Measurements from ENCODE around the gene PRLR.

DNA sequence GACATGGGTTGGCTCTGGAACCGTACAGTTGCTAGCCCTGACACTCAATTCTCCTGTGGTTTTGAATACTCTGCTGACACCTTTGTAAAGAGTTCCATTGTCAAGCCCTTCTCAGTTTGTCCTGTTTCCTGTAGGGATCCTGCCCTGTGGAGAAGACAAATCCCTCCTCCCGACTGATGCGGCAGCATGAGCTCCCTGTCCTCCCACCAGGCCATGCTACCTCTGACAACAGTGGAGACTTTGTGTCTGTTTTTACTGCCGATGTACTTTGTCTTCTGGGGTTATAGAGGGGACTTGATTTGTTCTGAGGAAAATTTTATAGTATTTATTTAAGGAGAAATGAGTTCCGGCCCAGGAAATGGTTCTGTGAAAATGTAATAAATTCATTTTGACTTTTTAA lies 57.8 kb downstream of the PRLR start:
- no peak for TF ChIP-seq GATA3 (IDR thresholded peaks at IDR 0.05; ENCODE audit: low read depth, low read length)
- no peak for TF ChIP-seq GATA2 (IDR thresholded peaks at IDR 0.05; ENCODE audit: low read depth, low read length)
